Astrocyte (in vitro differentiated cells and primary cell): ENCODE measurements around the gene PLCH2.

Experiments used
- EZH2 ChIP-seq: IDR thresholded peaks from 2 replicates; pipeline ENCODE4 v1.6.1; 2012; ENCODE audit warnings: mild to moderate bottlenecking, low read length, inconsistent platforms; ENCODE audit not compliant: insufficient read depth
- TF ChIP-seq, protein P1 (sequence below): IDR thresholded peaks from 2 replicates; pipeline ENCODE4 v1.5.1; 2011; ENCODE audit warnings: low read depth, mild to moderate bottlenecking, inconsistent platforms, low read length, moderate library complexity; ENCODE audit not compliant: insufficient read depth

DNA sequence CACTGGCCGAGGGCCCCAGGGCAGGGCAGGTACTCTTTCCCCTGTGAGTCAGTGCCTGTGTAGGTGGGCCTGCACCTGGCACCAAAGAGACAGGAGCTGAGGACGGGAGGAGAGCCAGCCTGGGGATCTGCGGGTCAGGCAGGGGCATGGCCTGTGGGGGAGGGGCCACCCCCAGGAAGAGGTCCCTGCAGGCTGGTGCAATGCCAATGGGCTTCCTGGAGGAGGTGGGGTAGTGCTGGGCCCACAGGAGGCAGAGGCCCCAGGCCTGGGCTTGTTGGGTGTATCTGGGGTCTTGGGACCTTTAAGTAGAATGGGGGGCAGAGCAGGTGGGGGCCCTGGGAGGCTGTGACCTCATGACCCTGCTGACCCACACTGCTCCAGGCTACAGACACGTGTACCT lies 23.2 kb downstream of the PLCH2 start:
- TF ChIP-seq, protein P1, sequence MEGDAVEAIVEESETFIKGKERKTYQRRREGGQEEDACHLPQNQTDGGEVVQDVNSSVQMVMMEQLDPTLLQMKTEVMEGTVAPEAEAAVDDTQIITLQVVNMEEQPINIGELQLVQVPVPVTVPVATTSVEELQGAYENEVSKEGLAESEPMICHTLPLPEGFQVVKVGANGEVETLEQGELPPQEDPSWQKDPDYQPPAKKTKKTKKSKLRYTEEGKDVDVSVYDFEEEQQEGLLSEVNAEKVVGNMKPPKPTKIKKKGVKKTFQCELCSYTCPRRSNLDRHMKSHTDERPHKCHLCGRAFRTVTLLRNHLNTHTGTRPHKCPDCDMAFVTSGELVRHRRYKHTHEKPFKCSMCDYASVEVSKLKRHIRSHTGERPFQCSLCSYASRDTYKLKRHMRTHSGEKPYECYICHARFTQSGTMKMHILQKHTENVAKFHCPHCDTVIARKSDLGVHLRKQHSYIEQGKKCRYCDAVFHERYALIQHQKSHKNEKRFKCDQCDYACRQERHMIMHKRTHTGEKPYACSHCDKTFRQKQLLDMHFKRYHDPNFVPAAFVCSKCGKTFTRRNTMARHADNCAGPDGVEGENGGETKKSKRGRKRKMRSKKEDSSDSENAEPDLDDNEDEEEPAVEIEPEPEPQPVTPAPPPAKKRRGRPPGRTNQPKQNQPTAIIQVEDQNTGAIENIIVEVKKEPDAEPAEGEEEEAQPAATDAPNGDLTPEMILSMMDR = no peak
- TF ChIP-seq EZH2 = no peak
